Esophagus mucosa (tissue), 1 donor: ENCODE measurements around the gene DOP1A. TPM values are rescaled to one million over a fixed set of nuclear protein-coding genes. Genes with fewer than 3 reads are reported as not detected.
A peak's percentile ranks its signal among the peaks of the same experiment; 100 is the strongest.

ENCODE experiments used
- ATAC-seq: fragments of 200-7000 bp; cut with Tn5 transposase; one replicate; pipeline ENCODE4 v1.9.1; 2020
- total RNA-seq: library from RNA; stranded (reverse); gene quantifications from one replicate; pipeline ENCODE4 v1.2.4, GENCODE V29; 2023
- donor health status: DM: yes; HTN: yes; CAD: no.

Gene DOP1A
- total RNA-seq, 1 donor from 2014 or later, result 16.3 TPM

DNA sequence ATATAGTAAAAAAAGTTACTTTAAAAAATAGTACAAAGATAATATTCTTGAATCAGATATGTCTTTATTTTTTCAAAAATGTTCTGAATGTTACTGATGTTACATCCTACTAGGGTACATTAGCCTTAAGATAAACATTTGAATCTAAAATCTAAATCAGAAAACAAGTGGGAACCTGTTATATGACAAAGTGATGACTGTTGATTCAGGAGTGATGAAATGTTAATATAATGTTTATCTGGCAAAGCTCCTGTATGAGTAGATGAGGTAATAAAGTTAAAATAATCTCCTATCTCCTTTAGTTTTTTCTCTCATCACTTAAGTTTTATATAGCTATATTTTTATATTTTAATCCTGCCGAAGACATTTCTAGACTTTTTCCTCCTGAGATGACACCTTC, 4.2 kb downstream of the DOP1A start:
- ATAC-seq, result peak; percentile 45

DNA sequence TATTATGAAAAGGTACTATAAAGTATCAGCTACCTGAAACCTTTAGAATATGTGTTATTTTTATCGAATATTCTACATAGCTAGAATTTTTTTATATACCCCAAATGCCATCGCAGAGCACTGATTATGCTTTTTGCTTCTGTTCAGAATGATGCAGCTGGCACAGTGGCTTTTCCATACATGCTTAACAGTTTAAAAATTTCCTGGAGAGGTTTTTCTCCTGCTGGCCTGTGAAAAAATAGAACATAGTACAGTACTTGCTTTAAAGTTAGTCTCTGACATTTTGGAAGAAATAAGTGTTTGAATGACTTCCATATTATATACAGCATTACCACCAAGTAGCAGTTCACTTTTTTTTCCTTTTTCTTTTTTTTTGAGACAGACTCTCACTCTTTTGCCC, 5.3 kb downstream of the DOP1A start:
- ATAC-seq, result no peak

DNA sequence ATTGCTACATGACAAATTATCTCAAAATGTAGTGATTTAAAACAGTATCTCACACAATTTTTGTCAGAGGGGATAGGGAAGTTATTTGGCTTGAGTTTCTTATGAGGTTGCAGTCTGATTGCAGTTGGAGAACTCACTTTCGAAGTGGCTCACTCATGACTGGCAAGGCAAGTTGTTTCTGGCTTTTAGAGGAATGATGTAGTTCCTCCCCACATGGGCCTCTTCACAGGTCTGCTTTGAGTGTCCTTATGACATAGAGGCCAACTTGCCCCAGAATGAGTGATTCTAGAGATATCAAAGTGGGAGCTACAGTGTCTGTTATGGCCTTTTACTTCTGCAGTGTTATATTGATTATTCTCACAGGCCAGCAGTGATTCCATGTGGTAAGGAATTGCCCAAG, 6.1 kb downstream of the DOP1A start:
- no peak for ATAC-seq

DNA sequence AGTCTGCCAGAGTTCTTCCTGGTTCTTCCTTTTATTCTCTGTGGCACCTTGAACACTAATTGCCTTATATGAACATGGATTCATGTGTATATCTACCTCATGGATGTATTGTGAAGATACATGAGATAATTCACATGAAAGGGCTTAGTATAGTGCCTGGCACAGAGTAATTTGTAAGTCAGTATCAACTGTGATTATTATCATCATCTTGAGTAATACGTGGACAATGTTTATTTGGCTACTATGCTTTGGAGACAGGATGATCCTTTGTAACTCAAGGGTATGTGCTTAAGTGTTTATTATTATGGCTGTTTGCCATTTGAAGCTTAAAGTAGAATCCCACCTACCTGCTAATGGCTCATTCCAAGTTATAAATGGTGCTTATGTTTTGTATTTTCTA, 16.0 kb downstream of the DOP1A start:
- ATAC-seq, result no peak

DNA sequence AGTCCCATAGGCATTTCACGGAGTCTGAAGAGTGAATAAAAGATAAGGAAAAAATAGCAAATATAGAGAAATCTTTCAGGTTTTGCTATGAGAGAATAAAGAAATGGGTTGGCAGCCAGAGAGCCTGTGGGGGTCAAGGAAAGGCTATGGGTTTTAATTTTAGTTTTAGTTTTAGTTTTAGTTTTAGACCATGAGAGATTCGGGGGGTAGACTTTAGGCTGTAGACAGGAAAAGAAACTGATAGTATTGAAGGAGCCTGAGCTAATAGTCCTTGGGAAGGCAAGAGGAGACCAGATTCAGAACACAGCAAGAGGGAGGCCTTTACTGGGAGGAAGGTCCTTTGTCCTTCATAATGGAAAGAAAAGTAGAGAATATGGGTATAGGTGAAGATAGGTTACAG, 19.3 kb downstream of the DOP1A start:
- ATAC-seq, result no peak

DNA sequence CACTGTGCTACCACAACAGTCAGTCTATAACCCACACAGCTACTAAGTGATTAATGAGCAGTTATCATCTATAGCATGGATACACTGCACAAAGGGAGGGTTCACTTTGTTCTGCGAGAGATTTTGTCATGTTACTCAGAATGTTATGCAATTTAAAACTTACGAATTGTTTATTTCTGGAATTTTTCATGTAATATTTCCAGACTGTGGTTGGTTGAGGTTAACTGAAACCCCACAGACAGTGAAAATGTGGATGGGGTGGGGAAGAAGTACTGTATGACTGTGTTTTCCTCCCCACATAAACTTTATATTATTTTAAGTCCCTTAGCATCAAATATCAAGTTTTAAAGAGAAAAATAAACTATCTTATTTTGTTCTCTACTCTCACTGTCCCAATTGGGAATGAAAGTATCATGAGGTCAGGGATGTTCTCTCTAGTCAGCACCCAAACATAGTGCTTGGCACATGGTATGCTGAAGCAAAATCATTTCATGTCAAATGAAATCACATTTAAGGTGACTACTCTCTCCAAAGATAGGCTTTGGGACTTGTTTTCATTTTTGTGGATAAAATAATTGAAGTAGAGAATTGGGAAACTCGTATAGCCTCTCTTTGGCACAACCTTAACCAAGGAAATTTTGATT, 25.4 kb downstream of the DOP1A start:
- ATAC-seq, result no peak

DNA sequence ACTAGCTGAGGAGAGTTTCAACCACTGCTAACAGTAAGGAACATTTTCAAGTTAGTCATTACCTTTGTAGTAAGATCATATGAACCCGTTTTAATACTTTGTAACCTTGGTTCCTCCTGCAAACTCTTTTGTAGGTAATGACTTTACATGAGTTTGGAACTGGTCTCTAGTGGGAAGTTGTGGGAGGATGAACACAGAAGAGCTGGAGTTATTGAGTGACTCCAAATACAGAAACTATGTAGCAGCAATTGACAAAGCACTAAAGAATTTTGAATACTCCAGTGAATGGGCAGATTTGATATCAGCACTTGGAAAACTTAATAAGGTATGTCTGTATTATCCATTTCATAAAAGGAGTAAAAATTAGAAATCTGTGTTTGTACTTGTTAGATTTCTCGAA, 29.3 kb downstream of the DOP1A start:
- no peak for ATAC-seq

DNA sequence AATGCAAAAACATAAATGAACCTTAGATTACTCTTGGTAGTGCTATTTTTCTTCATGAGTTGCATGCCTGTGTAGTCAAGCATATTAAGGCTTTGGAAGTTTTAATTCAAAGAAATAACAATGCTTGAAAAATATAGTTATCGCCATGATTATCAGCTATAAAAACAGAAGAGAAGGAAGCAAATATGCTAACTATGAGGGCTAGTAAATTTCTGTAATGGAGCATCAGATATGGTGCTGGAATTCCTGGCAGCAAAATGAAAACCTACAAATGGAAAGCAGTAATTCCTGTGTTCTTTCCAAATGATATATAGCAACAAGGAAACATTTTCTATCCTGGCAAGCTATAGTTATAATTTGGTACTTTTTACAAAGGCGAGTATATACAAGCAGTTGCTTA, 29.7 kb downstream of the DOP1A start:
- ATAC-seq, result no peak

DNA sequence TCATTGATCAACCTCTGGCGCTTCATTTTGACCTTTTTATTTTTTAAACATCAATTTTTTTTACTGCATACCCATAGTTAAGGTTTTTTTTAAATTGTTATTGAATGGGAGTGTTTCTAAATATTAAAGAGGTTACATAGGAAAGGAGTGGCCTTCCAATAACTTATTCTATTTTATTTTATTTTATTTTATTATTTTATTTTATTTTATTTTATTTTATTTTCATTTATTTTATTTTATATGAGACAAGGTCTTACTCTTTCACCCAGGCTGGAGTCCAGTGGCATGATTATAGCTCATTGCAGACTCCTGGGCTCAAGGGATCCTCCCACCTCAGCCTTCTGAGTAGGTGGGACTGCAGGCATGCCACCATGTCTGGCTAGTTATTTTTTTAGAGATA, 30.2 kb downstream of the DOP1A start:
- ATAC-seq, result no peak

DNA sequence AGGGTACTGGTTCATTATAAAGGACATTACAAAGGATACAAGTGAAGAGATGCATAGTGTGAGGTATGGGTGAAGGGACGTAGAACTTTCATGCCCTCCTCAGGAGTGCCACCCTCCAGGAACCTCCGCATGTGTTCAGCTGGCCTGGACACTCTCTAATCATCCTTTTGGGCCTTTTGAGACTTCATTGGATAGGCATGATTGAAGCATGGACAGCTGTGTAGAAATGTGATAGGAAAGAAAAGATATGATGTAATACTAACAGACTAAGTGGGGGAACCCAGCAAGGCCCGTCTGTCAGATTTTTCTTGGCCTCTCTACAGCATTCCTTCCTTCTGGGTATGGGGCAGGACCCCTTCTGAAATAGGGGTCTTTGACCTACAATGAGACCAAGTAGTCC, 31.1 kb downstream of the DOP1A start:
- no peak for ATAC-seq

DNA sequence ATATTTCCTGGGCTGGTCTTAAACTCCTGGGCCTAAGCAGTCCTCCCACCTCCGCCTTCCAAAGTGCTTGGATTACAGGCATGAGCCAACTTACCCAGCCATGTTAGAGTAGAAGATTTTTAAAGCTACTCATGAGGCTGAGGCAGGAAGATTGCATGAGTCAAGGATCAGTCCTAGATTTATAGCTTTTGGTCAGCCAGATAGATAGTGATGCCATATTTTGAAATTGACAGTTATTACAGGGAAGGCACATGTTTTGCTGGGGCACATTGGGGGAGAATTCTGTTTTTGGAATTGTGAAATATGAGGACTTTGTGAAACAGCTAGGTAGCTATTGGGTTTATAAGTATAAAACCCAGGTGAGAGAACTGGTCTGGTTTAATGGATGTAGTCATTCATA, 40.9 kb downstream of the DOP1A start:
- no peak for ATAC-seq

DNA sequence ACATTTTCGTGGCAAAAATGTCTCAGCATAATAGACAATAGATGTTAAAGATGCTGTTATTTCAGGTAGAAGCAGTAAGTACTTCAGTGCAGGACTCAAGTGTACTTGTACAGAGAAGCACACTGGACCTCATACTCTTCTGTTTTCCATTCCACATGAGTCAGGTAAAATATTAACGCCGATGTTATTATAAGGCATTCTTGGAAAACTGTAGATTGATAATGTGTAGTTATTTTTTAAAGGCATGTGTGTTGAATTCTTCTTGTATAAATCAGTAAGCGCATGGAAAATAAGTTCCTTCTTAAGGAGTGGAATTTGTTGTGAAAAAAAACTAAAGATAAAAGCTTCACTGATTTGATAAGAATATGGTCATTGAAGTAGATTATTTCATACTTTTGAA, 45.8 kb downstream of the DOP1A start:
- ATAC-seq, result no peak

DNA sequence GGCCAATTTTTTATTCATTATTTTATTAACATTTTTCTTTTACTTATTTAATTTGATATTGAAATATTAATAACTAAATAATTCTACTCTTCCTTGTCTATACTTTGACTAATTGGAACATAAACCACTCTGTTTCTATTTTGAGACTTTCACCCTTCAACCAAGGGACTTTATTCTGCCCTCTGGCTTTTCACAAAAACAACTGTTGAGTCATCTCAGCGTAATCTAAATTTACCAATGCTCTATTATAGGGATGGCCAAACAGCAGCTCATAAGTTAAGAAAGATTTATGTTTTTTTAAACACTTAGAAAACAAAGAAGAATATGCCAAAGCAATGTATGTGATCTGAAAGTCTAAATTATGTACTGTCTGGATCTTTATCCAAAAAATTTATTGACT, 46.7 kb downstream of the DOP1A start:
- no peak for ATAC-seq

DNA sequence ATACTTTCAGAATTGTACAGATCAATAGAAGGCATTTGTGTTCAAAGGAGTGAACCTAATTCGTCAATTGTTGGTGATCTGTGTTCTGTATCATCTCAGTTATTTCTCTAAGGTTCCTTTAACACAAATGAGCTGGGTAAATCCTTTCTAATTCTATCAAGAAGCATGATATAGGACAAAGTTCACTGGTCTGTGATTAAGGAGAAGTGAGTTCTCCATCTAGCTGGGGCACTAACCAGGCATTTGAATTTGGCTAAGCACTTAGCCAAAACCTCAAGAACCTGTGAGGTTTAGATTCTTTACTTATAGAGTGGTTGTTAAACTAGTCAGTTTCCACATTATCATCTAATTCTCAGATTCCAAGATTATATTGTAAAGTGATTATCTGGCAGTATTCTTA, 50.3 kb downstream of the DOP1A start:
- no peak for ATAC-seq

DNA sequence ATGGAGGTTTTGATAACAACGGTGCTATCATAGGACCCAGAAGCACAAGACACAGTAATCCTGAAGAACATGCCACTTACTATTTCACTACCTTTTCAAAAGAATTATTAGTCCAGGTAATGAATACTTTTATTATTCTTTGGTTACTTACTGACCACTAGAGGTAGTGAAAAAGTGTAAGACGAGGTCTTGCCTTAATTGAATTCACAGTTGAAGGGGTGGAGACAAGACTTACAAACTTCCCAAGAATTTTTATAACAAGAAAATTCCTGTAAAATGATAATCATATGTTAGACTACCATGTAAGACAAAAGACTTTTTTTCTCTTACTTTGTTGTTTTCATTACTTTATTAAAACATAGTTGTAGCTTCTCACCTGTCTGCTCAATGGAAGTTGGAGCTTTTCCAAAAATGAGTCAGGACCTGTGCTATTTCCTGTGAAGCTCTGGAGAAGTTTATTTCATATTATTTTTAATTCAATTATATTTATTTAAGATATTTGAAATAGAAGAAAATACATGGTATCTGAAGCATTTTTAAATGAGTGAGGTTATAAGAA, 52.4 kb downstream of the DOP1A start:
- no peak for ATAC-seq

DNA sequence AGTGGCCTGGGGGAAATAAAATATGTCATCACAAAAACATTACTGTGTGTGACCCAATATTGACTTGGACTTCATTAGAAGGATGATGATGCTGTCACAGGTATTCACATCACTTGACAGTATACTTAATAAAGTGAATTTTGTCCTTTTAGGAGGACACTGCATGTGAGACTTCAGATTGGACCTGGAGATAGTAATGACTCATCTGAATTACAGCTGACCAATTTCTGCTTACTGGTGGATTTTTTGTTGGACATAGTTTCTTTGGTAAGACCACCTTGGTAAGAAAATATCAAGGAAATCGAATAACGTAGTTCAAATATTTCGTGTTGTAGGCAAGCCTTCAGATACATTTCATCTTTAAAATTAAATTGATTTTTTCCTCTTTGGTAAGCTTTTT, 57.1 kb downstream of the DOP1A start:
- ATAC-seq, result no peak

DNA sequence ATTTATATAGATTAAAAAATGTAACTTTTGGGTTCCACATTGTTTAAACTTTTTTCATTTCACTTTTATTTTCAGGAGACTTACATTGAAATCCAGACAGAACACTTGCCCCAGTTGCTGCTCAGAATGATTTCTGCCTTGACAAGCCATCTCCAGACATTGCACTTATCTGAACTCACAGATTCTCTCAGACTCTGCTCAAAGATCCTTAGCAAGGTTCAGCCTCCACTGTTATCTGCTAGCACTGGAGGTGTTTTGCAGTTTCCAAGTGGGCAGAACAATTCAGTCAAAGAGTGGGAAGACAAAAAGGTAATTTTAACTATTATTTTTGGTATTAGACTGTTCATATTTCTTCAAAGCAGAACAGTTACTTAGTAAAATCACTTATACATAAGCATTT, 58.0 kb downstream of the DOP1A start:
- no peak for ATAC-seq

DNA sequence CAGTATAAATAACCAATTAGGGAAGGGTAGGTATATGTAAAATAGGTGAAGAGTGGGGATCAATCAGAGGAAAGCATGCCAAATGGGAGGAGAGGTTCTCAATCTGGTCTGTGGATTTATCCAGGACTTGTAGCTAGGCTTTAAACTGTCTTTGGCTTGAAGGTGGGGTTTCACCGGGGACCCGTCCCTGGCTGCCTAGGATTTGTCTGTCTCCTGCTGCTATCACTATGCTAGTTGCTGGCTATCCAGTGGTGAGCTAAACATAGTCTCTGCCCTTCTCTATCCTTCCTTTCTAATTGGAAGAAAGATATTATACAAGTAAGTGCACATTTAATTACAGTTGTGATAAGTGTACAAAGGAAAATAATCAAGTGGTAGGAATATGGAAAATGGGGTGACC, 58.8 kb downstream of the DOP1A start:
- no peak for ATAC-seq

DNA sequence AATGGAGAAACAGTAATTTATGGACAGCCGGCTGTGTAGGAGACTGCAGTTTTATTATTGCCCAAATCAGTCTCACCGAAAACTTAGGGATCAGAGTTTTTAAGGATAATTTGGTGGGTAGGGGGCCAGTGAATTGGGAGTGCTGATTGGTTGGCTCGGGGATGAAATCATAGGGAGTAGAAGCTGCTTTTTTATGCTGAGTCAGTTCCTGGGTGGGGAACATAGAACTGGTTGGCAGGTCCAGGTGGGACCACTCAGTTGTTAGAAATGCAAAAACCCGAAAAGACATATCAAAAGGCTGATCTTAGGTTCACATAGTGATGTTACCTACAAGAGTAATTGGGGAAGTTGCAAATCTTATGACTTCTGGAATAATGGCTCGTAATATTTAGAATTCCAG, 59.3 kb downstream of the DOP1A start:
- ATAC-seq, result no peak

DNA sequence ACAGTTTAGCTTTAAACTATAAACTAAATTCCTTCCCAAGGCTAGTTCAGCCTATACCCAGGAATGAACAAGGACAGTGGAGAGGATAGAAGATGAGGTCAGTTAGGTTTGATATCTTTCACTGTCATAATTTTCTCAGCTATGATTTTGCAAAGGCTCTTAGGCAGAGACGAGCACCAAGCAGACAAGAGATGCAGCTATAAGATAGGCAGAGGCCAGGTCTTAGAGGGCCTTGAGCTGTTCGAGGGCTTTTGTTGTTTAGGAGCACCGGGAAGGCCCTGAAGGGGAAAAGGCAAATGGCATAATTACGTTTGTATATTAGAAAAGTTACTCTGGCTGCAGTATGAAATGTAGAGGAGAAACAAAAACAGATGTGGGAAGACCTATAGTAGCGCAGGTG, 59.8 kb downstream of the DOP1A start:
- ATAC-seq, result no peak

DNA sequence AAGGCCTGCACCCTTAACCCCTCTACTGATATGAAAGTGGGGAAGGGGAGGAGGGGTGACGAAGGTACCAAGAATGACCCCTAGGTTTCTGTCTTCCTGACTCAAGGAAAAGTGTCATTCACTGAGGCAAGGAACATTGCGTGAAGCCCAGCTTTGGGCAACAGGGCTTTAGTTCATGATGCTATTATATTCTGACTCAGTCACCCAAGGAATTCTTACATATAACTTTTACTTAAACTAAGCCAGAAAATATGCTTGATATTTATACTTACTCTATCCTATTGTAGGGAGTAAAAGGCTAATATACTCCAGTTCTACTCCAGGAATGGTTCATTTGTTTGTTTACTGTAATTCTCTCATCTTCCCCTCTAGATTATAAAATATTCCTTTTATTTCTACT, 60.5 kb downstream of the DOP1A start:
- ATAC-seq, result no peak

DNA sequence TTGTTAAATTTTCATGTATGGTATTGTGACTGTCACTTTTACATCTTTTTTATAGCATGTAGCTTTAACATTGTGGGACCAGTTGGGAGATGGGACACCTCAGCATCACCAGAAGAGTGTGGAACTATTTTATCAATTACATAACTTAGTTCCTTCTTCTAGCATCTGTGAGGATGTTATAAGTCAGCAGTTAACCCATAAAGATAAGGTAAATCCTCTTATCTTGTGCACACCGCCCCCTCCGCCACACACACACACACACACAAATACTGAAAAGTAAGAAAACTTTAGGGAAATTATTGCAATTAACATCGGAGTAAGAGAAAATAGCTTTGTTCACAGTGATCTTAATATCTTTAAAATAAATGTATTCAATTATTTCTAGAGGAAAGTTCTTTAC, 64.7 kb downstream of the DOP1A start:
- ATAC-seq, result no peak

DNA sequence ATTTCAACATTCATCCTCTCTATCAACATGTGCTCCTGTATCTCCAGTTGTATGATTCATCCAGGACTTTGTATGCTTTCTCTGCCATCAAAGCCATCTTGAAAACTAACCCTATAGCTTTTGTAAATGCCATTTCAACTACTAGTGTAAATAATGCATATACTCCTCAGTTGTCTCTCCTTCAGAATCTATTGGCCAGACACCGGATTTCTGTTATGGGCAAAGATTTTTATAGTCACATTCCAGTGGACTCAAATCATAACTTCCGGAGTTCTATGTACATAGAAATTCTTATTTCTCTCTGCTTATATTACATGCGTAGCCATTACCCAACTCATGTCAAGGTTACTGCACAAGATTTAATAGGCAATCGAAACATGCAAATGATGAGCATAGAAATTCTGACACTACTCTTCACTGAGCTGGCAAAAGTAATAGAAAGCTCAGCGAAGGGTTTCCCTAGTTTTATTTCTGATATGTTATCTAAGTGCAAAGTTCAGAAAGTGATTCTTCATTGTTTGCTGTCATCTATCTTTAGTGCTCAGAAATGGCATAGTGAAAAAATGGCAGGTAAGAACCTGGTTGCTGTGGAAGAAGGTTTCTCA, 70.7 kb downstream of the DOP1A start:
- no peak for ATAC-seq

DNA sequence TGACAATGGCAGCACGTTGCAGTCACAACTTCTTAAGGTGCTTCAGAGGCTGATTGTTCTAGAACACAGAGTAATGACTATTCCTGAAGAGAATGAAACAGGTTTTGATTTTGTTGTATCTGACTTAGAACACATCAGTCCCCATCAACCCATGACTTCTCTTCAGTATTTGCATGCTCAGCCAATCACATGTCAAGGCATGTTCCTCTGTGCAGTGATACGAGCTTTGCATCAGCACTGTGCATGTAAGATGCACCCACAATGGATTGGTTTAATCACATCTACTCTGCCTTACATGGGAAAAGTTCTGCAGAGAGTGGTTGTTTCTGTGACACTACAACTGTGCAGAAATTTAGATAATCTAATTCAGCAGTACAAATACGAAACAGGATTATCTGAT, 71.3 kb downstream of the DOP1A start:
- ATAC-seq, result no peak

DNA sequence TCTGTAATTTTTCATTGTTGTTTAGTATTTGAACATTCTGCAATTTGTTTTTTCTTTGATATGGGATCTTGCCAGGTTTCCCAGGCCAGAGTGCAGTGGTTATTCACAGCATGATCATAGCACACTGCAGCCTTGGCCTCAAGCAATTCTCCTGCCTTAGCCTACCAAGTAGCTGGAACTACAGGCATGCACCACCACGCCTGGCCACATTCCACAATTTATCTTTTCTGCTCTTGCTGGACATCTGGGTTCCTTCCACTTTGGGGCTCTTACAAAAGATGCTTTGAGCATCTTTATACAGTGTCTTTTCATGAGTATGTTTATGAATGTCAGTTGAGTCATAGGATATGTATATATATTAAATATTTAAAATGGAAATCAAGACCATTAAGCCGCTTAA, 83.6 kb downstream of the DOP1A start:
- ATAC-seq, result no peak
